ENCODE results near the gene NECTIN1. TPM values are rescaled to one million over a fixed set of nuclear protein-coding genes. Genes with fewer than 3 reads are reported as not detected.

NECTIN1 gene
- total RNA-seq, 1 donor from 2014 or later = 58.2 TPM

GRCh38 chr11:119594639-119595249 is 134.3 kb downstream of the NECTIN1 start:
- H3K4me1 ChIP-seq = peaks cover 29% of the 10 kb centered on the region
- no peaks in the 10 kb centered on the region for H3K9me3 ChIP-seq
- H3K27me3 ChIP-seq = no peaks in the 10 kb centered on the region
- no peak overlapping the region for H3K27ac ChIP-seq
- no peak for DNase-seq (ENCODE audit: extremely low spot score in 2 of 2)
- TF ChIP-seq CTCF (IDR thresholded peaks at IDR 0.05) (no peak), POLR2AphosphoS5 (IDR thresholded peaks at IDR 0.05; ENCODE audit: insufficient read depth in 1 of 2, low read depth in 1 of 2) (no peak)
- no peaks in the 10 kb centered on the region for H3K36me3 ChIP-seq
- H3K4me3 ChIP-seq = no peak overlapping the region
- intact Hi-C loops (cut with DNase I) = no loop called here

GRCh38 chr11:119593346-119593745 is 135.7 kb downstream of the NECTIN1 start:
- intact Hi-C loops (cut with DNase I) = no loop called here
- Histone ChIP-seq H3K4me3 (no peak overlapping the region), H3K27me3 (no peaks in the 10 kb centered on the region), H3K27ac (peak overlapping the region; percentile 71), H3K36me3 (no peaks in the 10 kb centered on the region), H3K4me1 (peaks cover 29% of the 10 kb centered on the region), H3K9me3 (no peaks in the 10 kb centered on the region)
- no peak for DNase-seq (ENCODE audit: extremely low spot score in 2 of 2)
- no peak for TF ChIP-seq CTCF (IDR thresholded peaks at IDR 0.05)
- no peak for TF ChIP-seq POLR2A (IDR thresholded peaks at IDR 0.05)
- no peak for TF ChIP-seq POLR2AphosphoS5 (IDR thresholded peaks at IDR 0.05; ENCODE audit: insufficient read depth in 1 of 2, low read depth in 1 of 2)

- intact Hi-C loops (cut with DNase I) = no loop called here
- no peaks in the 10 kb centered on the region for H3K27me3 ChIP-seq
- no peaks in the 10 kb centered on the region for H3K9me3 ChIP-seq
- H3K27ac ChIP-seq = peak overlapping the region; percentile 71
- no peaks in the 10 kb centered on the region for H3K36me3 ChIP-seq
- no peak overlapping the region for H3K4me3 ChIP-seq
- peak in 1 of 2 donors; percentile 54 for TF ChIP-seq POLR2AphosphoS5 (IDR thresholded peaks at IDR 0.05; ENCODE audit: insufficient read depth in 1 of 2, low read depth in 1 of 2)
- no peak for TF ChIP-seq CTCF (IDR thresholded peaks at IDR 0.05)
- peaks cover 29% of the 10 kb centered on the region for H3K4me1 ChIP-seq
- no peak for DNase-seq (ENCODE audit: extremely low spot score in 2 of 2)
These were observed 136.4 kb downstream of the NECTIN1 start for GRCh38 chr11:119592642-119593041.

GRCh38 chr11:119591836-119592310 is 137.1 kb downstream of the NECTIN1 start:
- H3K4me3 ChIP-seq = no peak overlapping the region
- peak overlapping the region; percentile 71 for H3K27ac ChIP-seq
- H3K27me3 ChIP-seq = no peaks in the 10 kb centered on the region
- H3K36me3 ChIP-seq = no peaks in the 10 kb centered on the region
- H3K9me3 ChIP-seq = no peaks in the 10 kb centered on the region
- TF ChIP-seq CTCF (IDR thresholded peaks at IDR 0.05) (no peak), POLR2A (IDR thresholded peaks at IDR 0.05) (no peak), POLR2AphosphoS5 (IDR thresholded peaks at IDR 0.05; ENCODE audit: insufficient read depth in 1 of 2, low read depth in 1 of 2) (peak in 1 of 2 donors; percentile 8)
- intact Hi-C loops (cut with DNase I) = no loop called here
- H3K4me1 ChIP-seq = peaks cover 29% of the 10 kb centered on the region
- DNase-seq (ENCODE audit: extremely low spot score in 2 of 2) = no peak

- no peak overlapping the region for H3K4me3 ChIP-seq
- no peaks in the 10 kb centered on the region for H3K36me3 ChIP-seq
- peaks cover 29% of the 10 kb centered on the region for H3K4me1 ChIP-seq
- peak overlapping the region; percentile 71 for H3K27ac ChIP-seq
- TF ChIP-seq POLR2AphosphoS5 (IDR thresholded peaks at IDR 0.05; ENCODE audit: insufficient read depth in 1 of 2, low read depth in 1 of 2) (peak in 1 of 2 donors; percentile 90), CTCF (IDR thresholded peaks at IDR 0.05) (no peak)
- no peaks in the 10 kb centered on the region for H3K9me3 ChIP-seq
- intact Hi-C loops (cut with DNase I) = no loop called here
- DNase-seq (ENCODE audit: extremely low spot score in 2 of 2) = no peak
- no peaks in the 10 kb centered on the region for H3K27me3 ChIP-seq
These were observed 138.2 kb downstream of the NECTIN1 start for GRCh38 chr11:119590651-119591351.
